Measurements from ENCODE around the gene TANC1. TPM values are rescaled to one million over a fixed set of nuclear protein-coding genes. Genes with fewer than 3 reads are reported as not detected.

TANC1 gene
- total and polyA plus RNA-seq, 2 donors (not counting 3 experiments of a cell fraction or from before 2014, with no cell fraction given) = 58.9 to 99.4 TPM

- H3K9me1 ChIP-seq (replicated peaks; ENCODE audit: control insufficient read depth, extremely low read depth, insufficient read depth, low read length) = no peaks in the 10 kb centered on the region
- dilution Hi-C loops (cut with MboI; ENCODE audit: extremely low pct_ligation_motif_present, low sequenced_read_pairs) (no loop called here), intact Hi-C loops (cut with micrococcal nuclease) (no loop called here)
- no peak for DNase-seq (ENCODE audit: low read depth, low spot score)
- TF ChIP-seq JUN (IDR thresholded peaks at IDR 0.05; ENCODE audit: borderline replicate concordance, insufficient read depth, insufficient read length, low read depth) (no peak), POLR2A (IDR thresholded peaks at IDR 0.05; ENCODE audit: low read depth, low read length) (no peak), POLR2AphosphoS5 (IDR thresholded peaks at IDR 0.05; ENCODE audit: insufficient read depth, low read depth, low read length) (no peak), FOS (IDR thresholded peaks at IDR 0.05; ENCODE audit: borderline replicate concordance, insufficient read depth, low read length) (no peak), CTCF (IDR thresholded peaks at IDR 0.05; ENCODE audit: extremely low read depth in 1 of 2, insufficient read depth in 1 of 2, low read depth in 1 of 2, low read length in 2 of 2) (no peak), MAX (IDR thresholded peaks at IDR 0.05; ENCODE audit: insufficient read depth, insufficient read length) (no peak), GATA2 (IDR thresholded peaks at IDR 0.05; ENCODE audit: insufficient read depth, insufficient read length, low read depth, low read length) (no peak), EZH2 (IDR thresholded peaks at IDR 0.05; ENCODE audit: borderline replicate concordance, low read depth, low read length, severe bottlenecking) (no peak), MYC (IDR thresholded peaks at IDR 0.05; ENCODE audit: low read depth, low read length) (no peak)
- no peaks in the 10 kb centered on the region for H3K27me3 ChIP-seq (ENCODE audit: control insufficient read depth in 2 of 2, insufficient read depth in 2 of 2, low read length in 2 of 2)
- BruUV-seq (replicated peaks) = no TSS peak
- no peaks in the 10 kb centered on the region for H3K79me2 ChIP-seq (ENCODE audit: control insufficient read depth, insufficient read depth, low read length)
- H3K4me2 ChIP-seq (ENCODE audit: insufficient read depth, low read length) = no peak overlapping the region
- H3K4me3 ChIP-seq (replicated peaks in 1 of 3; ENCODE audit: insufficient read depth in 1 of 3, low read depth in 1 of 3, low read length in 3 of 3) = no peak overlapping the region
- no peak overlapping the region for H3K27ac ChIP-seq (ENCODE audit: insufficient read depth, low read depth, low read length)
- POLR2A ChIA-PET = no interaction called here
- no peaks in the 10 kb centered on the region for H4K20me1 ChIP-seq (replicated peaks; ENCODE audit: control insufficient read depth, extremely low read depth, insufficient read depth, low read length)
- peaks cover 6 to 39% of the 10 kb centered on the region in 2 experiments for H3K36me3 ChIP-seq (ENCODE audit: control insufficient read depth in 2 of 2, extremely low read depth in 1 of 2, insufficient read depth in 2 of 2, low read length in 2 of 2)
- CTCF ChIA-PET = interaction anchor here (0.6 kb wide), 1 partner anchor 10 kb away, joined by 3 read pairs; no protein-coding TSS in a partner anchor
- no peaks in the 10 kb centered on the region for H3K9me3 ChIP-seq (replicated peaks; ENCODE audit: control insufficient read depth, insufficient read depth, low read length)
- no peak overlapping the region for H2AFZ ChIP-seq (ENCODE audit: low read depth, low read length)
- no peak overlapping the region for H3K9ac ChIP-seq (replicated peaks; ENCODE audit: extremely low read depth, insufficient read depth, low read length)
- FAIRE-seq = no peak
- H3K4me1 ChIP-seq (ENCODE audit: control insufficient read depth, extremely low read depth, insufficient read depth, low read length) = no peaks in the 10 kb centered on the region
Measured at GRCh38 chr2:159213296-159213695, 244.9 kb downstream of the TANC1 start.
